SK-N-SH treated with all-trans-retinoic acid at 6 μM for 48 hours (cell line): Measurements from ENCODE around the gene LIFR.

Source experiments
- ATAC-seq: fragments of 200-7000 bp; cut with Tn5 transposase; 3 replicates; pipeline ENCODE4 v1.9.1; 2020; ENCODE audit warnings: mild to moderate bottlenecking, moderate library complexity
- ARNTL ChIP-seq: fragments of 450-650 bp; formaldehyde crosslinking; IDR thresholded peaks from 2 replicates; pipeline ENCODE4 v1.5.0; 2020; ENCODE audit warnings: low read depth, mild to moderate bottlenecking, moderate library complexity, borderline replicate concordance
- BACH2 ChIP-seq: fragments of 250-450 bp; sonication (Bioruptor Pico); IDR thresholded peaks from 2 replicates; pipeline ENCODE4 v1.9.0; 2021; ENCODE audit warnings: mild to moderate bottlenecking, borderline replicate concordance
- CREB5 ChIP-seq: fragments of 250-450 bp; sonication (Bioruptor Pico); IDR thresholded peaks from 2 replicates; pipeline ENCODE4 v1.5.1; 2020; ENCODE audit warnings: low read depth, mild to moderate bottlenecking, moderate library complexity
- CSDC2 ChIP-seq: fragments of 250-450 bp; sonication (Bioruptor Pico); IDR thresholded peaks from 2 replicates; pipeline ENCODE4 v1.5.0; 2020; ENCODE audit warnings: mild to moderate bottlenecking, moderate library complexity
- CSRNP3 ChIP-seq: fragments of 250-450 bp; sonication (Bioruptor Pico); IDR thresholded peaks from 2 replicates; pipeline ENCODE4 v1.5.1; 2021; ENCODE audit warnings: mild to moderate bottlenecking, moderate library complexity
- ESRRG ChIP-seq: fragments of 250-450 bp; sonication (Bioruptor Pico); IDR thresholded peaks from 2 replicates; pipeline ENCODE4 v1.6.1; 2021; ENCODE audit warnings: mild to moderate bottlenecking
- GLIS3 ChIP-seq: fragments of 250-450 bp; sonication (Bioruptor Pico); IDR thresholded peaks from 2 replicates; pipeline ENCODE4 v1.5.0; 2020; ENCODE audit warnings: mild to moderate bottlenecking, moderate library complexity
- ISL1 ChIP-seq: fragments of 250-450 bp; sonication (Bioruptor Pico); IDR thresholded peaks from 2 replicates; pipeline ENCODE4 v2.1.2; 2022; ENCODE audit warnings: mild to moderate bottlenecking, moderate library complexity
- OSR1 ChIP-seq: fragments of 250-450 bp; sonication (Bioruptor Pico); IDR thresholded peaks from 2 replicates; pipeline ENCODE4 v1.8.0; 2022; ENCODE audit warnings: moderate library complexity, mild to moderate bottlenecking, inconsistent platforms
- PATZ1 ChIP-seq: fragments of 250-450 bp; sonication (Bioruptor Pico); IDR thresholded peaks from 2 replicates; pipeline ENCODE4 v1.8.0; 2020; ENCODE audit warnings: mild to moderate bottlenecking, moderate library complexity, borderline replicate concordance
- POU6F1 ChIP-seq: fragments of 250-450 bp; sonication (Bioruptor Pico); IDR thresholded peaks from 2 replicates; pipeline ENCODE4 v1.8.0; 2021; ENCODE audit warnings: low read depth, mild to moderate bottlenecking, moderate library complexity, borderline replicate concordance
- PPARA ChIP-seq: fragments of 250-450 bp; sonication (Bioruptor Pico); IDR thresholded peaks from 2 replicates; pipeline ENCODE4 v1.5.0; 2020; ENCODE audit warnings: mild to moderate bottlenecking, borderline replicate concordance
- RARB ChIP-seq: fragments of 250-450 bp; sonication (Bioruptor Pico); IDR thresholded peaks from 2 replicates; pipeline ENCODE4 v1.8.0; 2021; ENCODE audit warnings: mild to moderate bottlenecking, moderate library complexity
- SNAI2 ChIP-seq: fragments of 250-450 bp; sonication (Bioruptor Pico); IDR thresholded peaks from 2 replicates; pipeline ENCODE4 v1.5.0; 2020; ENCODE audit warnings: mild to moderate bottlenecking, moderate library complexity
- TCF4 ChIP-seq: fragments of 250-450 bp; sonication (Bioruptor Pico); IDR thresholded peaks from 2 replicates; pipeline ENCODE4 v1.8.0; 2021; ENCODE audit warnings: mild to moderate bottlenecking, moderate library complexity, borderline replicate concordance
- ZC3H10 ChIP-seq: fragments of 250-450 bp; sonication (Bioruptor Pico); IDR thresholded peaks from 2 replicates; pipeline ENCODE4 v1.5.1; 2021; ENCODE audit warnings: mild to moderate bottlenecking, moderate library complexity
- ZFP3 ChIP-seq: fragments of 250-450 bp; sonication (Bioruptor Pico); IDR thresholded peaks from 2 replicates; pipeline ENCODE4 v1.5.0; 2020; ENCODE audit warnings: mild to moderate bottlenecking, moderate library complexity
- ZNF70 ChIP-seq: fragments of 450-650 bp; formaldehyde crosslinking; IDR thresholded peaks from 2 replicates; pipeline ENCODE4 v1.5.0; 2020; ENCODE audit warnings: mild to moderate bottlenecking, moderate library complexity
- ZNF8 ChIP-seq: fragments of 450-650 bp; formaldehyde crosslinking; IDR thresholded peaks from 2 replicates; pipeline ENCODE4 v1.5.0; 2020; ENCODE audit warnings: mild to moderate bottlenecking, moderate library complexity
- TF ChIP-seq, protein P1 (sequence below): fragments of 250-450 bp; sonication (Bioruptor Pico); IDR thresholded peaks from 2 replicates; pipeline ENCODE4 v1.5.0; 2020; ENCODE audit warnings: mild to moderate bottlenecking, moderate library complexity

The LIFR gene

GRCh38 chr5:38469707-38470267 lies 86.7 kb downstream of the LIFR start:
- ATAC-seq, result no peak

DNA sequence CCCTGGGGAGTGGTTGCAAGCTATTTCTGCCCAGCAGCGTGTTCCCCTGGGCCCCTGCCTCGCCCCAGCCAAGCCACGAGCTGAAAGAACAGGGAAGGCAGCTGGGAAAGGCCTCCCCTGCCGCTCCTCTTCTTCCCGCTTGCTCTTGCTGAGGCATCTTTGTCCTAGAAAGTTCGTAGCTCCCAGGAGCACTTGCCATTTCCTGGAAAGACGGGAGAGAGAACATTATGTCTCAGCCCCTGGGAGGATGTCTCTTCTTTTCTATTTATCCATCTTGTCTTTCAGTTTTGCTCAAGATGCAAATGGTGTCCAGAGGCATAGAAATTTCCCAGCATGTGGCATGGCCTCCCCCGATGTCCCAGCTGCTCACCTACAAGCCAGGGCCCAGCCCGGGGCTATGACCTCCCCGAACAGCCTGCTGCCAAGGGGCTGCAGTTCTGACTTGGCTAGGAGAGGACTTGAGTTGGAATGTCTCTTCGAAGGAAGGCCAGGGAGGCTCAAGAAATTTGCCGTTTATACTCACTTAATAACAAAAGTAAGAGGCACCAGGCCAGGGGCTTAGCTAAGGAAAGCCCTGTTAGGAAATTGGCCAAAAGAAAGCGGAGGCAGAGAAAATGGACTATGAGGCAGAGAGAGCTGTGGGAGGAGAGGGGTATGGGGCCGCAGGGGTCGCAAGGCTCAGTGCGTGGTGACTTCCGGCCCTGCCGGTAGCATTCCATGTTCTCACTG lies 87.3 kb downstream of the LIFR start:
- no peak for ATAC-seq
- TF ChIP-seq ISL1 (CRISPR knock-in tag), result no peak
- TF ChIP-seq RARB (CRISPR knock-in tag), result no peak
- no peak for TF ChIP-seq ZNF70 (CRISPR knock-in tag)
- TF ChIP-seq ZNF8 (CRISPR knock-in tag), result no peak
- no peak for TF ChIP-seq BACH2 (CRISPR knock-in tag)
- no peak for TF ChIP-seq PPARA
- TF ChIP-seq SNAI2, result no peak
- no peak for TF ChIP-seq ZC3H10 (CRISPR knock-in tag)
- TF ChIP-seq OSR1, result no peak
- no peak for TF ChIP-seq CSDC2 (CRISPR knock-in tag)
- no peak for TF ChIP-seq ARNTL (CRISPR knock-in tag)
- TF ChIP-seq CSRNP3, result no peak

More at GRCh38 chr5:38469707-38470267, 86.7 kb downstream of the LIFR start:
- no peak for TF ChIP-seq TCF4 (CRISPR knock-in tag)
- no peak for TF ChIP-seq BACH2 (CRISPR knock-in tag)
- no peak for TF ChIP-seq ESRRG (CRISPR knock-in tag)
- no peak for TF ChIP-seq PPARA
- TF ChIP-seq ISL1 (CRISPR knock-in tag), result no peak
- no peak for TF ChIP-seq CSDC2 (CRISPR knock-in tag)
- TF ChIP-seq RARB (CRISPR knock-in tag), result no peak
- TF ChIP-seq, protein P1, sequence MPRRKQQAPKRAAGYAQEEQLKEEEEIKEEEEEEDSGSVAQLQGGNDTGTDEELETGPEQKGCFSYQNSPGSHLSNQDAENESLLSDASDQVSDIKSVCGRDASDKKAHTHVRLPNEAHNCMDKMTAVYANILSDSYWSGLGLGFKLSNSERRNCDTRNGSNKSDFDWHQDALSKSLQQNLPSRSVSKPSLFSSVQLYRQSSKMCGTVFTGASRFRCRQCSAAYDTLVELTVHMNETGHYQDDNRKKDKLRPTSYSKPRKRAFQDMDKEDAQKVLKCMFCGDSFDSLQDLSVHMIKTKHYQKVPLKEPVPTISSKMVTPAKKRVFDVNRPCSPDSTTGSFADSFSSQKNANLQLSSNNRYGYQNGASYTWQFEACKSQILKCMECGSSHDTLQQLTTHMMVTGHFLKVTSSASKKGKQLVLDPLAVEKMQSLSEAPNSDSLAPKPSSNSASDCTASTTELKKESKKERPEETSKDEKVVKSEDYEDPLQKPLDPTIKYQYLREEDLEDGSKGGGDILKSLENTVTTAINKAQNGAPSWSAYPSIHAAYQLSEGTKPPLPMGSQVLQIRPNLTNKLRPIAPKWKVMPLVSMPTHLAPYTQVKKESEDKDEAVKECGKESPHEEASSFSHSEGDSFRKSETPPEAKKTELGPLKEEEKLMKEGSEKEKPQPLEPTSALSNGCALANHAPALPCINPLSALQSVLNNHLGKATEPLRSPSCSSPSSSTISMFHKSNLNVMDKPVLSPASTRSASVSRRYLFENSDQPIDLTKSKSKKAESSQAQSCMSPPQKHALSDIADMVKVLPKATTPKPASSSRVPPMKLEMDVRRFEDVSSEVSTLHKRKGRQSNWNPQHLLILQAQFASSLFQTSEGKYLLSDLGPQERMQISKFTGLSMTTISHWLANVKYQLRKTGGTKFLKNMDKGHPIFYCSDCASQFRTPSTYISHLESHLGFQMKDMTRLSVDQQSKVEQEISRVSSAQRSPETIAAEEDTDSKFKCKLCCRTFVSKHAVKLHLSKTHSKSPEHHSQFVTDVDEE (CRISPR knock-in tag), result no peak
- no peak for TF ChIP-seq ZNF70 (CRISPR knock-in tag)
- no peak for TF ChIP-seq SNAI2
- TF ChIP-seq CREB5, result no peak
- TF ChIP-seq ZC3H10 (CRISPR knock-in tag), result no peak
- TF ChIP-seq PATZ1 (CRISPR knock-in tag), result no peak
- TF ChIP-seq POU6F1 (CRISPR knock-in tag), result no peak
- no peak for TF ChIP-seq ARNTL (CRISPR knock-in tag)

DNA sequence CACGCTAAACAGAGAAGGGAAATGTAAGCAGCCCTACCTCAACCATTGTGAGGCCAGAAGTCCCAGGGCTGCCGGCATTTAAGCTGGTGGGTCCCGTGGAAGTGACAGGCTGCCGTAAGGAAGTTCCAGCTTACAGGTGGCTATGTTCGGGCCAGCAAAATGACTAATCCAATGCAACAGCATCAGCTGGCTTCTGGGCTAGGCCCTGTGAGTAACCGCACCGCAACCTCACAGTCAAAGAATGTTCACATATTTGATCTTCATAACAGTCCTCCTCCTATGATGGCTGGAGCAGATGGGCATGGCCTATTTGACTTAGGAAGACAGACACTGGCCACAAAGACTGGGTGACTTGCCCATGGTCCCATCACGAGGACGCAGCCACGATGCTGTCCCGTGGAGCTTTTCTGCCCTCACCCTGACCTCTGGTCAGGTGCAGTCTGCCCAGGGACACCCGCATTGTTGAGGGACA lies 88.2 kb downstream of the LIFR start:
- ATAC-seq, result peak; percentile 69
- TF ChIP-seq GLIS3 (CRISPR knock-in tag) (no peak), PATZ1 (CRISPR knock-in tag) (no peak), SNAI2 (no peak), ZC3H10 (CRISPR knock-in tag) (no peak), PPARA (no peak), ZFP3 (CRISPR knock-in tag) (no peak)
